Measurements from ENCODE around the gene ZNF697. TPM values are rescaled to one million over a fixed set of nuclear protein-coding genes. Genes with fewer than 3 reads are reported as not detected.

ZNF697 gene
- total RNA-seq, 1 donor from 2014 or later = 2.7 TPM

GRCh38 chr1:119670898-119671297 is 22.8 kb upstream of the ZNF697 start:
- intact Hi-C loops (cut with micrococcal nuclease) = loop anchor here (10.0 kb wide), 2 partner anchors 196 to 386 kb away; no protein-coding TSS in a partner anchor

DNA sequence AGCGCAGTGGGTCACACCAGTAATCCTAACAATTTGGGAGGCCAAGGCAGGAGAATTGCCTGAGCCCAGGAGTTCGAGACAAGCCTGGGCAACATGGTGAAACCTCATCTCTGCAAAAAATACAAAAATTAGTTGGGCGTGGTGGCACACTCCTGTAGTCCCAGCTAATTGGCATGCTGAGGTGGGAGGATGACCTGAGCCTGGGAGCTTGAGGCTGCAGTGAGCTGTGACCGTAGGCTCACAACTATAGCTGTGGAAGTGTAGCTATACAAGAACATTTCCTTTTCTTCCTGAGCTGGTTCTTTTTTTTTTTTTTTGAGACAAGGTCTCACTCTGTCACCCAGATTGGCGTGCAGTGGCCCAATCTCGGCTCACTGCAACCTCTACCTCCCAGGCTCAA is 19.1 kb upstream of the ZNF697 start:
- intact Hi-C loops (cut with micrococcal nuclease) = no loop called here

- intact Hi-C loops (cut with micrococcal nuclease) = no loop called here
These were observed 16.0 kb upstream of the ZNF697 start for GRCh38 chr1:119664067-119664466.

DNA sequence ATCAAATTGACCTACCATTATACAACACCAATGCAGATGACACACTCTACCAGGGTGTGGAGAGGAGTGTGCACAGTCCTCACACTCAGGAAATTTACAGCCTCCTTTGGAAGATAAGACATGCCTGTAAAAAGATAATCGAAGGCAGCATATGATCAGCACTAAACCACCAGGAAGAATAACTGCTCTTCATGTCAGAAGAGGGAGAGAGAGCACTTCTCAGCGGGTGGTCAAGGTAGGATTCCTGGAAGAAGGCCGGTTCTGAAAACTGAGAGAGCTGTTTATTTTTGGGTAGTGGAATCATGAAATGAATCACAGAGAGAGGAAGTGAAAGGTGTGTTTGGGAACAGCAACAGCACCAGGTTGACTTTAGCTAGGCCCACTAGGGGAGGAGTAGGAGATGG is 14.0 kb upstream of the ZNF697 start:
- intact Hi-C loops (cut with micrococcal nuclease) = loop anchor here (2.0 kb wide), 1 partner anchor 13 kb away; the partner anchor contains the start of gene ZNF697

GRCh38 chr1:119660253-119661083 is 12.4 kb upstream of the ZNF697 start:
- intact Hi-C loops (cut with micrococcal nuclease) = no loop called here

- intact Hi-C loops (cut with micrococcal nuclease) = no loop called here
These were observed 11.6 kb upstream of the ZNF697 start for GRCh38 chr1:119659628-119660027.

DNA sequence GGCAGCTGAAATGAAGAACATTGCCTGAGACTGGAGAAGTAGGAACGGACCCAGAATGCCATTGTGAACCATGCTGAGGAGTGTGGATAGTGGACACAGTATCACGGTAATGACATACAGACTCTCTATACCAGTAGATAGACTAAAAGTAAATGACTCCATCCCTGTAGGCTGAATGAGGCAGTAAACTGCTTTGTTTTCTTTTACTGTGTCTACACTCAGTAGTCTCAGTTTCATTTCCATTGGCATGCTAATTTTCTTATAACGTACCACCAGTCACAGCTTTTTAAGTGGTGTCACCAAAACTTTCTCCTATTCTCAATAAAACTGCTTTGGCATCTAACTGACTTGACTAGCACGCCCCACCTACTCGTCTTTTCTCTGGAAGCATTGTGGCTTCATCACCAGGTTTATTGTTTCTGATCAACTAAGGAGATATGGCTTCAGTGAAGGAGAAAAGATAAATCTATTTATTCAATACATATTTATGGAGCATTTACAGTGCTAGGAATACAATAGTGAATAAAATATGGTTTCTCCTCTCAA is 8.4 kb upstream of the ZNF697 start:
- intact Hi-C loops (cut with micrococcal nuclease) = loop anchor here (1.0 kb wide), 1 partner anchor 8 kb away; the partner anchor contains the start of gene ZNF697

DNA sequence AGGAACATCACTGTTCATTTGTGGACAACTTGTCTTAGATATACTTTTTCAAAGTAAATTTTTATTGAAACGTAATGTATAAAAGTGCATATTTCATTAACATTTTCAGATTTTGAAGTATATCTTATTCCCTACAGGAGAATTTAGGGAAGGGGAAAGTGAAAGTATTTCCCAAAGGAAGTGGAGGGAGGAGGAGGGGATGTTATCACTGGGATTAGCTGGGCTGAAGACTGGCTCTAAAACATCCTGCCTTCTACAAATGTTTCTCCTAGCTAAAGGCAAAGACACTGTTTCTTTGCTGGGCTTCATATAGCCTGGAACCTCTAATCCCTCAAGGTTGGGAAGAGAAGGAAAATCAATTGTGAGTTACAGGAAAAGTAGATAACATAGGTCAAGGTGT is 7.1 kb upstream of the ZNF697 start:
- intact Hi-C loops (cut with micrococcal nuclease) = no loop called here

- intact Hi-C loops (cut with micrococcal nuclease) = no loop called here
These were observed 5.7 kb upstream of the ZNF697 start for GRCh38 chr1:119653839-119654170.

DNA sequence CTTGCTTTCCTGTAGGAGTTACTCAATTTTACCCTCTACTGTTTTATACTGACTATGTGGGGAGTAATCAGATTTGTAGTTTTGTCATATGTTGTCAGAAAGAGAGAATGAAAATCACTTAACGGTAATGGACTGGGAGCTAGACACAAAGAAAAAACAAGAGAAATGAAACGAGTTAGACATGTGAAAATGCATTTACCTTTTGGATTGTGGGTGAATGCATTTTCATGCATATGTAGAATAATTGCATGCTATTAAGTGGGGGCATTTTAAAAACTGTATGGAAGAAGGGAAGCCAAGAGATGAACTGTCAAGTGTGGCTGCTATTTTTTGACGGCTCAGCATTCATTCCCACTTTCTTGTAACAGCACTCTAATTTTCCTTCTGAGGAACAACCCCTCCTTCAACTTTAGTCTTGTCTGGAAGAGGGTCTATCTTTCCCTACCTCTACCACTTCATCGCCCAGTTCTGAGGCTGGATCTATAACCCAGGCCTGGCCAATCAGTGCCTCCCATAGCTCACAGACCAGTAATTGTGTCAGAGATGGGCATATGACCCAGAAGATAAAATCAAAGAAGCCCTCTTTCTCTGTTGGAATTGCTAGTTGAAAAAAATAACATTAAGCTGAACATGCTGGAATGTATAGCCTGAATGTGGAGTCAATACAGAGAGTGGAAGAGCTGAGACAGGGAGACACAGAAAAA is 5.2 kb upstream of the ZNF697 start:
- intact Hi-C loops (cut with micrococcal nuclease) = no loop called here

- intact Hi-C loops (cut with micrococcal nuclease) = no loop called here
These were observed 4.5 kb upstream of the ZNF697 start for GRCh38 chr1:119652587-119652986.

- intact Hi-C loops (cut with micrococcal nuclease) = no loop called here
These were observed 3.6 kb upstream of the ZNF697 start for GRCh38 chr1:119651641-119652040.

DNA sequence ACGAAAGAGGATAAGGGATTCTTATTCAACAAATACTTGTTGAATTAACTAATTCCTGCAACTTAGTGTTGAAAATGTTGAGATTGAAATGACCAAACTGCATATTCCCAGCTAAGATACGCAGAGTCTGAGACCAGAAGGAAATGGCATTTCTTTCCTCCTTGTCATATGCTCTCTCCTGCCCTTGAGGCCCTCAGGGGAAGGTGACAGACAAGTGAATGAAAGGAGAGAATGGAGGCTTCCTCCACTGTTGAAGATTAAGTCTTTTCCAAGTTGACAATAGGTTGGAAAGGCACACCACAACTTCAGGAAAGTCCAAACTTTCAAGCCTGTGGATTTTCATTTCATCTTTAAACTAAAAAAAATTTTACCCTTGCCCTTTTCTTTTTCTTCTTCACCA is 3.1 kb upstream of the ZNF697 start:
- intact Hi-C loops (cut with micrococcal nuclease) = no loop called here

DNA sequence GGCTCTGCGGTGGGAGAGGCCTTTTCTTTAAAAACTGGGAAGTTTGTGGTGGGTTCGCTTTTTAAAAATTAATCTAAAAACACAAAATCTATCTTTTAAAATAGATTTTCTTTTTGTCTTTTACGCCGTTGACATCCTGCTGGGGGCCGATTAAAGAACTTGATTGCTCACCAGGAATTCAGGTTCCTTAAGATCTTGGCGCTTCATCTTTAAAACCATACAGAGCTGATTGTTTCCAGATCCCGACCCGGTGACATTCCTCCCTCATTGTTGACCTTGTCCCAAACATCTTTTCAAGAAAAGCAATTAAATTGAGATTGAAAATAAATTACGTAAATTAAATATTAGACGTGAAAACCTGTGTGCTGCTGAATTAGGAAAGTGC is 546 bp upstream of the ZNF697 start:
- intact Hi-C loops (cut with micrococcal nuclease) = loop anchor here (1.0 to 5.0 kb wide), 4 partner anchors 8 to 64 kb away; no protein-coding TSS in a partner anchor

DNA sequence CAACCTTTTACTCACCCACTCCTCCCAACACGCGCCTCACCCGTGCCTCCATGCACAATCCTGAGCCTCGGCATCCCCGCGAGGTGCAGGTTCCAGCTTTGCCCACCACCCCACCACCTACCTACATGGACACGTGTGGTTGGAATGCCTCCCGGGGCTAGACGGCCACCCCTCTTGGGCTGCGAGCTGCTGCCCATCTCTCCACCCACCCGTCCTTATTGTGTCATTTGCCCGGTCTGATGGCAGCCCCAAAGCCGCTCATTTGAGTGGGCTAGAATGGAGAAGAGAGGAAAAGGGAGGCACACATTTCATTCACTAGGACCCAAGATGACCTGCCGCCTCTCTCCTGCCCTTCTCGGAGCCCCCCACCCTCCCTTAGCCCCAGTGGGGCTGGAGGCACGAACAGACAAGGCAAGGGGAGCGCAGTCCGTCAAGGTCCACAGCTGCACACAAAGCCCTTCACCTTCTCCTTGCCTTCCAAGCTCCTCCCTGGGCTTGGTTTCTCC is 785 bp downstream of the ZNF697 start:
- intact Hi-C loops (cut with micrococcal nuclease) = loop anchor here (5.0 kb wide), 1 partner anchor 35 kb away; no protein-coding TSS in a partner anchor

GRCh38 chr1:119646521-119647227 is 1.4 kb downstream of the ZNF697 start:
- intact Hi-C loops (cut with micrococcal nuclease) = loop anchor here (5.0 kb wide), 1 partner anchor 34 kb away; no protein-coding TSS in a partner anchor

DNA sequence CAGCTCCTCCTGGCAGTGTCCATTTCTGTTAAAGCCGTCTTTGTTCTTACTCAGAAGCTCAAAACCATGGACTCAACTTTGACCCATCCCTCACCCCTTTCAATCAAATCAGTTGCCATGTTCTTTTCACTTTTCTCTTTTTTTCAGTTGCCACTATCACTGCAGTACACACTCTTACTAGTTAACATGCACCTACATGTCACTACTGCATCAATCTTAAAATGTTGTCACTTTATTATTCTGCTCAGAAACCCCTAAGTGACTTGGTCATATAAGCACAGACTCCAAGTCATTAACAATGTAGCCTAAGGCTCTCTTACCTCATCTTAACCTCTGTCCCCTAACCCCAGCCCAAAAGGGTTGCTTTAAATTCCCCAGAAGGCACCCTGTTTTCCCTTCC is 9.0 kb downstream of the ZNF697 start:
- intact Hi-C loops (cut with micrococcal nuclease) = no loop called here

- intact Hi-C loops (cut with micrococcal nuclease) = no loop called here
These were observed 10.4 kb downstream of the ZNF697 start for GRCh38 chr1:119637710-119638109.

- intact Hi-C loops (cut with micrococcal nuclease) = no loop called here
These were observed 11.5 kb downstream of the ZNF697 start for GRCh38 chr1:119636491-119637089.

DNA sequence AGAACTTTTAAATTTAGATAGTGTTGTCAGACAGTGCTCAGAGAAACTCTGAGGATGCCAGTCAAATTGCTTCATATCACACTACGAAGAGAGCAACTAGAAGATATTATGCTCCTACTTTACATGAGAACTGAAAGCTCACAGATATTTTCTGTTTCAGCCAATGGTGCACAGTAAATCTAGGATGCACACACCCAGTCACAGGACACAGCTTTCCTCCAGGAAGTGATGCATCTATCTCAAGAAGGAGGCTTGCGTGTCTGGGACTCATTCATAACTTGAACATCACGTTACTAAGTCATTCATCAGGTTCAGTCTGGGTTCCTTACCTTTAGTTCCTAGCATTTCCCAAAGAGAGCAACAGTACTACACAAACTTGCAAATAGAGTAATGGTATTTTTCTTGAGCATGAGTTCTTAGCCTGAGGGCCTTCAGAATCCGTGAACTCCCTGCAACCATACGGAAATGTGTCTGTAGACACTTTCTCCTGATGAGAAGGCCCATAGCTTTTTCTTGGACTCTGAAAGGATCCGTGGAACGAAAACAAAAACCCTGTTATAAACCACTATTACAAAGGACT is 12.2 kb downstream of the ZNF697 start:
- intact Hi-C loops (cut with micrococcal nuclease) = no loop called here

DNA sequence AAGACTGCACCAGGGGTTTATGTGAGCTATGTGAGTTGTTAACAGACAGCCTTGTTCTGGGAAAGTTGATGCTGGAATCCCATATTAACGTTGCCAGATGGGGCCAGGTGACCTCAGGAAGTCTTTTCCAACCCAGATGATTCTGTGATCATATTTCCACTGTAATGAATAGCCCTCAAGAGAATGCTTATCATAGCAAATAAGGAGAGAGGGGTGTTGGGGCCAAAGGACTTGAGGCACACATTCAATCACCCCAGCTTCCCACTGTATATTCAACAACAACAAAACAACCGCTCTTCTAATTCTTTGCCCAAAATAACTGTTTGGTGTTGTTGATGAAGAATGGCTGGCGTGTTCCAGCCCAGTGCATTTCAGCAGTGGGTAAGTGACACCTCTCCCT is 14.1 kb downstream of the ZNF697 start:
- intact Hi-C loops (cut with micrococcal nuclease) = no loop called here

Measured in T-helper 2 cell treated with Interferon-gamma antibody and Interleukin-4, amounts not matched to agents 100 ng/mL and 5 ng/mL, for 36 hours (primary cell).